ENCODE measurements around the gene ST6GALNAC3. TPM values are rescaled to one million over a fixed set of nuclear protein-coding genes. Genes with fewer than 3 reads are reported as not detected.

ST6GALNAC3 gene
- total RNA-seq, 1 experiment from 2014 or later: 2.2 TPM

GRCh38 chr1:76035053-76035452, 39.5 kb upstream of the ST6GALNAC3 start:
- RAD21 ChIA-PET (ENCODE audit: low non-redundant PET in 1 of 2, low total read pairs in 2 of 2, uncharacterized antibody in 2 of 2, unreplicated experiment in 2 of 2): no interaction called here
- intact Hi-C loops (cut with micrococcal nuclease): no loop called here
- ATAC-seq (peak; percentile 78), DNase-seq (ENCODE audit: low read depth, low spot score) (no peak)
- Histone ChIP-seq H4K20me1 (ENCODE audit: insufficient read depth) (no peaks in the 10 kb centered on the region), H3K4me2 (ENCODE audit: low read length) (no peak overlapping the region), H3K4me1 (ENCODE audit: control insufficient read depth in 1 of 2, insufficient read depth in 2 of 2, low read length in 2 of 2) (no peaks in the 10 kb centered on the region), H3K4me3 (replicated peaks in 1 of 2; ENCODE audit: low read depth in 1 of 2, low read length in 2 of 2) (no peak overlapping the region), H3K9me3 (ENCODE audit: control insufficient read depth in 1 of 2, insufficient read depth in 1 of 2, low read depth in 1 of 2, low read length in 2 of 2) (no peaks in the 10 kb centered on the region), H2AFZ (ENCODE audit: low read depth, low read length, poor library complexity, severe bottlenecking) (no peak overlapping the region), H3K9ac (ENCODE audit: low read length) (no peak overlapping the region), H3K9me2 (ENCODE audit: insufficient read depth) (no peaks in the 10 kb centered on the region), H3K27ac (ENCODE audit: low read depth, low read length) (no peak overlapping the region), H3K79me2 (ENCODE audit: insufficient read depth, low read length) (no peaks in the 10 kb centered on the region), H3K36me3 (ENCODE audit: control insufficient read depth in 1 of 2, insufficient read depth in 2 of 2, low read length in 2 of 2) (no peaks in the 10 kb centered on the region), H3K27me3 (ENCODE audit: insufficient read depth, low read length) (peaks cover 6% of the 10 kb centered on the region; the same call in 1 of the 2 replicates)
- POLR2A ChIA-PET: no interaction called here
- TF ChIP-seq ZFX (IDR thresholded peaks at IDR 0.05): no peak
- TF ChIP-seq CTCF (IDR thresholded peaks at IDR 0.05 in 2 of 3, conservative IDR thresholded peaks at IDR 0.05 in 1 of 3; ENCODE audit: borderline replicate concordance in 1 of 3, insufficient read depth in 1 of 3, low read depth in 2 of 3, low read length in 2 of 3): peak; percentile 11 to 29 (median 20); a peak in 3 of 6 replicates
- peak; percentile 52 for TF ChIP-seq RAD21 (IDR thresholded peaks at IDR 0.05; ENCODE audit: low read depth)
- no TSS peak for BruUV-seq (replicated peaks)
- CTCF ChIA-PET: interaction anchor here (0.7 kb wide), 1 partner anchor 15 kb away, joined by 3 read pairs; no protein-coding TSS in a partner anchor

- Histone ChIP-seq H3K9ac (ENCODE audit: low read length) (no peak overlapping the region), H3K9me3 (ENCODE audit: control insufficient read depth in 1 of 2, insufficient read depth in 1 of 2, low read depth in 1 of 2, low read length in 2 of 2) (no peaks in the 10 kb centered on the region), H3K4me1 (ENCODE audit: control insufficient read depth in 1 of 2, insufficient read depth in 2 of 2, low read length in 2 of 2) (no peaks in the 10 kb centered on the region), H3K36me3 (ENCODE audit: control insufficient read depth in 1 of 2, insufficient read depth in 2 of 2, low read length in 2 of 2) (no peaks in the 10 kb centered on the region), H2AFZ (ENCODE audit: low read depth, low read length, poor library complexity, severe bottlenecking) (no peak overlapping the region), H4K20me1 (ENCODE audit: insufficient read depth) (no peaks in the 10 kb centered on the region), H3K4me2 (ENCODE audit: low read length) (no peak overlapping the region), H3K9me2 (ENCODE audit: insufficient read depth) (no peaks in the 10 kb centered on the region), H3K27me3 (ENCODE audit: insufficient read depth, low read length) (peaks cover 6% of the 10 kb centered on the region; the same call in 1 of the 2 replicates), H3K79me2 (ENCODE audit: insufficient read depth, low read length) (no peaks in the 10 kb centered on the region), H3K4me3 (replicated peaks in 1 of 2; ENCODE audit: low read depth in 1 of 2, low read length in 2 of 2) (no peak overlapping the region), H3K27ac (ENCODE audit: low read depth, low read length) (no peak overlapping the region)
- ChIA-PET POLR2A (no interaction called here), CTCF (no interaction called here), RAD21 (ENCODE audit: low non-redundant PET in 1 of 2, low total read pairs in 2 of 2, uncharacterized antibody in 2 of 2, unreplicated experiment in 2 of 2) (no interaction called here)
- DNase-seq (ENCODE audit: low read depth, low spot score) (no peak), ATAC-seq (no peak)
- BruUV-seq (replicated peaks): no TSS peak
- intact Hi-C loops (cut with micrococcal nuclease): no loop called here
- no peak for TF ChIP-seq SP1 (IDR thresholded peaks at IDR 0.05; ENCODE audit: low read depth)
- no peak for TF ChIP-seq CTCF (IDR thresholded peaks at IDR 0.05 in 2 of 3, conservative IDR thresholded peaks at IDR 0.05 in 1 of 3; ENCODE audit: borderline replicate concordance in 1 of 3, insufficient read depth in 1 of 3, low read depth in 2 of 3, low read length in 2 of 3)
- TF ChIP-seq SRF (IDR thresholded peaks at IDR 0.05; ENCODE audit: low read depth): no peak
- no peak for TF ChIP-seq EZH2 (IDR thresholded peaks at IDR 0.05)
- TF ChIP-seq JUND (IDR thresholded peaks at IDR 0.05): no peak
- TF ChIP-seq MAX (IDR thresholded peaks at IDR 0.05): no peak
- no peak for TF ChIP-seq SIN3A (IDR thresholded peaks at IDR 0.05; ENCODE audit: low read depth)
- TF ChIP-seq ELF1 (IDR thresholded peaks at IDR 0.05; ENCODE audit: borderline replicate concordance, low read depth): no peak
- no peak for TF ChIP-seq REST (IDR thresholded peaks at IDR 0.05; ENCODE audit: low read depth)
- no peak for TF ChIP-seq FOSL1 (IDR thresholded peaks at IDR 0.05; ENCODE audit: low read depth)
- TF ChIP-seq POLR2AphosphoS5 (IDR thresholded peaks at IDR 0.05; ENCODE audit: low read depth, low read length): no peak
Measured at GRCh38 chr1:76037324-76037723, 37.2 kb upstream of the ST6GALNAC3 start.

All from HCT116 (cell line).